Right atrium auricular region (tissue), 2 donors: ENCODE measurements around the gene STN1. TPM values are rescaled to one million over a fixed set of nuclear protein-coding genes. Genes with fewer than 3 reads are reported as not detected.

Experiments
- DNase-seq: peaks from one replicate; pipeline ENCODE4 v3.0.0-alpha.2; 2019; ENCODE audit warnings: low spot score
- H3K27ac ChIP-seq, 2 donors: fragments of 200-600 bp; sonication (generic); 1 replicate in 1 of 2; 2 replicates in 1 of 2; pipeline ENCODE4 v1.5.1; 2016 to 2019
- H3K27me3 ChIP-seq, 2 donors: fragments of 200-600 bp; sonication (generic); one replicate each; pipeline versions ENCODE4 v1.5.1 to v1.6.0; 2017 to 2019
- H3K36me3 ChIP-seq: fragments of 200-600 bp; sonication (generic); one replicate; pipeline ENCODE4 v1.5.1; 2016
- H3K4me1 ChIP-seq, 2 donors: fragments of 200-600 bp; sonication (generic); one replicate each; pipeline versions ENCODE4 v1.5.1 to v1.6.0; 2017 to 2019
- H3K4me3 ChIP-seq, 2 donors: fragments of 200-600 bp; sonication (generic); 1 replicate in 1 of 2; 2 replicates in 1 of 2; pipeline ENCODE4 v1.5.1; 2017 to 2019; ENCODE audit warnings: mild to moderate bottlenecking in 1 of 2, moderate library complexity in 1 of 2
- H3K9me3 ChIP-seq, 2 donors: fragments of 200-600 bp; sonication (generic); one replicate each; pipeline ENCODE4 v1.5.1; 2019
- total RNA-seq, 2 donors: library from RNA; depleted of rRNA; stranded (reverse); fragments of >200 nt; gene quantifications; one replicate each; pipeline ENCODE4 v1.1.0, GENCODE V29; 2016
- TF ChIP-seq, protein P1 (sequence below), 2 donors: fragments of 200-600 bp; sonication (generic); IDR thresholded peaks; one replicate each; pipeline ENCODE4 v1.5.1; 2019; ENCODE audit warnings: antibody characterized with exemption in 2 of 2

The STN1 gene
- total RNA-seq, 2 donors from 2014 or later, result 26.8 to 35.3 TPM

DNA sequence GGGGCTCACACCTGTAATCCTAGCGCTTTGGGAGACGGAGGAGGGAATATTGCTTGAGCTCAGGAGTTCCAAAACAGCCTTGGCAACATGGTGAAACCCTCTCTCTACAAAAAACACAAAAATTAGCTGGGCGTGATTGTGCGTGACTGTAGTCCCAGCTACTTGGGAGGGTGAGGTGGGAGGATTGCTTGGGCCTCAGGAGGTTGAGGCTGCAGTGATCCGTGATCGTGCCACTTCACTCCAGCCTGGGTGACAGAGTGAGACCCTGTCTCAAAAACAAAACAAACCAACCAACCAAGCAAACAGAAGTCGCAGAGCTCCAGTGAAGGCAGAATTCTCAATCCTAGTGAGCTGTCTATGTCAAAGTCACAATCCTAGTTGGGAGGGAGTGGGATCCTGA is 14.3 kb upstream of the STN1 start:
- Histone ChIP-seq H3K4me1 (no peaks in the 10 kb centered on the region), H3K27me3 (no peaks in the 10 kb centered on the region), H3K4me3 (no peak overlapping the region), H3K9me3 (no peaks in the 10 kb centered on the region), H3K36me3 (no peaks in the 10 kb centered on the region), H3K27ac (no peak overlapping the region)
- TF ChIP-seq, protein P1, sequence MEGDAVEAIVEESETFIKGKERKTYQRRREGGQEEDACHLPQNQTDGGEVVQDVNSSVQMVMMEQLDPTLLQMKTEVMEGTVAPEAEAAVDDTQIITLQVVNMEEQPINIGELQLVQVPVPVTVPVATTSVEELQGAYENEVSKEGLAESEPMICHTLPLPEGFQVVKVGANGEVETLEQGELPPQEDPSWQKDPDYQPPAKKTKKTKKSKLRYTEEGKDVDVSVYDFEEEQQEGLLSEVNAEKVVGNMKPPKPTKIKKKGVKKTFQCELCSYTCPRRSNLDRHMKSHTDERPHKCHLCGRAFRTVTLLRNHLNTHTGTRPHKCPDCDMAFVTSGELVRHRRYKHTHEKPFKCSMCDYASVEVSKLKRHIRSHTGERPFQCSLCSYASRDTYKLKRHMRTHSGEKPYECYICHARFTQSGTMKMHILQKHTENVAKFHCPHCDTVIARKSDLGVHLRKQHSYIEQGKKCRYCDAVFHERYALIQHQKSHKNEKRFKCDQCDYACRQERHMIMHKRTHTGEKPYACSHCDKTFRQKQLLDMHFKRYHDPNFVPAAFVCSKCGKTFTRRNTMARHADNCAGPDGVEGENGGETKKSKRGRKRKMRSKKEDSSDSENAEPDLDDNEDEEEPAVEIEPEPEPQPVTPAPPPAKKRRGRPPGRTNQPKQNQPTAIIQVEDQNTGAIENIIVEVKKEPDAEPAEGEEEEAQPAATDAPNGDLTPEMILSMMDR (IDR thresholded peaks at IDR 0.05), result no peak
- DNase-seq, result no peak

DNA sequence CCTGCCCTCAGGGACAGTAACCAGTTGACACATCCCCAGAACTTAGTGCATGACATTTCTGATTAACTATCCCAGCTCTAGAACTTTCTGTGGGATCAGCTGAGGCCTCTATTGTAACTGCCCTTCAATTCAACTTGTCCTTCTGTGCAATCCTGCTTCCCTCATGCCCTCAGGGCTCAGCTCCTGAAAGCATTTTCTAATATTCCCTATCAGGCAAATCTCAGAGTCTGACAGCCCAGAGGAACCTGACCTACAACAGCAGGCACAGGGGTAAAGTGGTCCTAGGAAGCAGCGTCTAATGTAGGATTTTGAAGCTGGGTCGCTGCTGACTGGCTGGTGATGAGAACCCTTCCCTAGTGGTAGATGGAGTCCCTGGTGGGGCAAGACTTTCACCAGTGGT is 13.6 kb upstream of the STN1 start:
- Histone ChIP-seq H3K27ac (no peak overlapping the region), H3K4me3 (no peak overlapping the region), H3K4me1 (no peaks in the 10 kb centered on the region), H3K36me3 (no peaks in the 10 kb centered on the region), H3K9me3 (no peaks in the 10 kb centered on the region), H3K27me3 (no peaks in the 10 kb centered on the region)
- DNase-seq, result no peak
- TF ChIP-seq, protein P1 (IDR thresholded peaks at IDR 0.05), result no peak

DNA sequence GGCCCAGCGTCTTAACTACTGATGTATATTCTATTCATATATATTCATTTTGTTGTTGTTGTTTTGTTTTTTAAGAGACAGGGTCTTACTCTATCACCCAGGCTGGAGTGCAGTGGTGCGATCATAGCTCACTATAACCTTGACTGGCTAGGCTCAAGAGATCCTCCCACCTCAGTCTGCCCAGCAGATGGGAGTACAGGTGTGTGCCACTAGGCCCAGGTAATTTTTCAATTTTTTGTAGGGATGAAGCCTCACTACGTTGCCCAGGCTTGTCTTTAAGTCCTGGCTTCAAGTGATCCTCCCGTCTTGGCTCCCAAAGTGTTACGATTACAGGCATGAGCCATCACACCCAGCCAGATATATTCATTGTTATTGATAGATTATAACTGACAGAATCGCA is 12.9 kb upstream of the STN1 start:
- no peak overlapping the region for H3K27ac ChIP-seq
- H3K36me3 ChIP-seq, result no peaks in the 10 kb centered on the region
- TF ChIP-seq, protein P1 (IDR thresholded peaks at IDR 0.05), result no peak

DNA sequence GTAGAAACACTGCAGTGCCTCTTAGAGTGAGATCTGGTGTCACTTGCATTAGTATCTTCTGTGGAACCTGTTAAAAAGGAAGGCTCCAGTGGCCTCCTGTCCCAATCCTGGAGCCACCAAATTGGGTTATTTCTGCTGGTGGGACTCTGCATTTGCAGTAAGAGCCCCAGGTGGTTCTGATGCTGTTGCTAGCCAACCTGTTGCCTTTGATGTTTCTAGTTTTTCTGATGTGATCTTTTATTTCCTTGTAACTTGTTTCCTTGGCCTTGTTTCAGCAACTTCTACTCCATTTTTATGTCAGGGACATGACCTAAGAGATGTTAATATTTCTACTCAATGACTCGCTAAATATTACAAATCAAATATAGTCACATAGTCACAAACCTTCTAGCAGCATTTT is 12.5 kb upstream of the STN1 start:
- DNase-seq, result no peak
- no peaks in the 10 kb centered on the region for H3K9me3 ChIP-seq
- no peak overlapping the region for H3K27ac ChIP-seq
- no peaks in the 10 kb centered on the region for H3K27me3 ChIP-seq
- TF ChIP-seq, protein P1 (IDR thresholded peaks at IDR 0.05), result no peak
- H3K36me3 ChIP-seq, result no peaks in the 10 kb centered on the region
- no peaks in the 10 kb centered on the region for H3K4me1 ChIP-seq
- H3K4me3 ChIP-seq, result no peak overlapping the region

More for the DNA sequence above, 12.9 kb upstream of the STN1 start:
- Histone ChIP-seq H3K4me3 (no peak overlapping the region), H3K27me3 (no peaks in the 10 kb centered on the region), H3K4me1 (no peaks in the 10 kb centered on the region), H3K9me3 (no peaks in the 10 kb centered on the region)
- DNase-seq, result no peak

DNA sequence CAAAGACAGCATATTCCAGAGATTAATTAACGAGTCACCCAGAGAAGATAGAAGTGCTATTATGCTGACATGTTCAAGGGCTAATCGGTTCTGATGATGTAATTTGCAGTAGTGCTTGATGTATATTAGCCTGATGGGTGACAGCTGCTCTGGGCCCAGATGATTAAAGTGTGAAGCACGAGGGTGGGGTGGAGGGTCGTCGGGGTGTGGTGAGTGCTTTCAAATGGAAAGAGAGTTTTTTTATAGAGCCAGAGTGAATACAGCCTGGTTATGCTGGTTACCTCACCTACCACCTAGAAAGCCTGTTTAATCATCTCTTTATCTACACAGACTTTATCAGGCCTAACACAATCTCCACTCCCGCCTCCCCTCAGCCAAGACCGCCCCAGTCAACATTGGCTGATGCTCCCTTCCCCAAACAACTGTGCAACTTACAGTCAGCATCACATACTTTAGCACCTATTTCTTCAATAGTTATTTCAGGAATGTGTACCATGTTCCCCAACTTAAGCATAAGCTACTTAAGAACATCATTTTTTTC is 11.5 kb upstream of the STN1 start:
- no peak overlapping the region for H3K27ac ChIP-seq
- TF ChIP-seq, protein P1 (IDR thresholded peaks at IDR 0.05), result no peak
- H3K4me1 ChIP-seq, result no peaks in the 10 kb centered on the region
- no peaks in the 10 kb centered on the region for H3K27me3 ChIP-seq
- no peaks in the 10 kb centered on the region for H3K36me3 ChIP-seq
- DNase-seq, result no peak
- no peaks in the 10 kb centered on the region for H3K9me3 ChIP-seq
- H3K4me3 ChIP-seq, result no peak overlapping the region

DNA sequence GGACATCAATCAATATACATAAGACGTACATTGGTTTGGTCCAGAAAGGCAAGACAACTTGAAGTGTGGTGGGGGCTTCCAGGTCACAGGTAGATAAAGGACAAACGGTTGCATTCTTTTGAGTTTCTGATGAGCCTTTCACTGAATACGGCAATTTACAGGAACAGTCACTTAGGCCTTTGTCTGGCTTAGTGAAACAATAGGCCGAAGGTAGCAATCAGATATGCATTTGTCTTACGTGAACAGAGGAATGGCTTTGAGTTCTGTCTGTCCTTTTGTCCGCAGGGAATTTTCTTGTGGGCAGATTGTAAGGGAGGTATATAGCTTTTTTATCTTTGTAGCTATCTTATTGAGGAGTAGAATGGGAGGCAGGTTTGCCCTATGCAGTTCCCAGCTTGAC is 10.8 kb upstream of the STN1 start:
- H3K27me3 ChIP-seq, result no peaks in the 10 kb centered on the region
- H3K36me3 ChIP-seq, result no peaks in the 10 kb centered on the region
- H3K27ac ChIP-seq, result no peak overlapping the region
- no peaks in the 10 kb centered on the region for H3K9me3 ChIP-seq
- TF ChIP-seq, protein P1 (IDR thresholded peaks at IDR 0.05), result no peak
- no peaks in the 10 kb centered on the region for H3K4me1 ChIP-seq
- H3K4me3 ChIP-seq, result no peak overlapping the region
- no peak for DNase-seq
